Endothelial cell of umbilical vein (primary cell): ENCODE measurements around the gene ALOX15B. TPM values are rescaled to one million over a fixed set of nuclear protein-coding genes. Genes with fewer than 3 reads are reported as not detected.

Source experiments
- BruUV-seq: library from RNA; stranded (reverse); fragments of 400-500 nt; replicated peaks from 2 replicates; lab custom pipeline; 2021; lab: Mats Ljungman, UMichigan
- CTCF ChIA-PET: fragments of 300-600, 350-600 bp; sonication (Branson Sonifier 250); formaldehyde crosslinking; loops from one replicate; lab custom pipeline; 2021; ENCODE audit warnings: antibody characterized with exemption, inconsistent platforms; lab: Charles Lee
- POLR2A ChIA-PET: fragments of 300-600, 350-600 bp; sonication (Branson Sonifier 250); formaldehyde crosslinking; loops from one replicate; lab custom pipeline; 2021; ENCODE audit warnings: antibody characterized with exemption, inconsistent platforms; lab: Charles Lee
- DNase-seq: peaks from one replicate; pipeline ENCODE4 v3.0.0-alpha.2; 2011; ENCODE audit warnings: low read depth, low spot score
- FAIRE-seq: peaks from 2 replicates; lab custom pipeline; 2011; peaks lifted over from hg19 to GRCh38; lab: Jason Lieb, UNC
- H2AFZ ChIP-seq: 2 replicates; pipeline ENCODE4 v1.6.0; 2012; ENCODE audit warnings: low read depth, low read length, control low read depth, inconsistent platforms
- H3K27ac ChIP-seq: 2 replicates; pipeline ENCODE4 v1.5.1; 2011; ENCODE audit warnings: low read depth, mild to moderate bottlenecking, control low read depth, low read length, moderate library complexity; ENCODE audit not compliant: insufficient read depth
- H3K27me3 ChIP-seq, 2 experiments: 2 replicates each; pipeline versions ENCODE4 v1.6.0 to v1.6.1; 2011; ENCODE audit warnings: low read length in 2 of 2, mixed read lengths in 1 of 2; ENCODE audit not compliant: control insufficient read depth in 2 of 2, insufficient read depth in 2 of 2
- H3K36me3 ChIP-seq, 2 experiments: 2 replicates in 1 of 2; 3 replicates in 1 of 2; pipeline ENCODE4 v1.5.1; 2011; ENCODE audit warnings: low read length in 2 of 2, mild to moderate bottlenecking in 1 of 2, moderate library complexity in 1 of 2; ENCODE audit not compliant: control insufficient read depth in 2 of 2, insufficient read depth in 2 of 2; ENCODE audit errors: extremely low read depth in 1 of 2
- H3K4me1 ChIP-seq: 3 replicates; pipeline ENCODE4 v1.5.1; 2011; ENCODE audit warnings: mild to moderate bottlenecking, low read length; ENCODE audit not compliant: control insufficient read depth, insufficient read depth; ENCODE audit errors: extremely low read depth
- H3K4me2 ChIP-seq: 2 replicates; pipeline ENCODE4 v1.6.1; 2011; ENCODE audit warnings: low read length, control low read depth, mixed read lengths; ENCODE audit not compliant: insufficient read depth
- H3K4me3 ChIP-seq, 3 experiments: fragments of 200-600 bp in 1 of 3; sonication (generic), shearing (Covaris generic) in 1 of 3; replicated peaks in 1 of 3; 2 replicates each; pipeline ENCODE4 v1.5.1; 2011 to 2016; ENCODE audit warnings: control low read depth in 3 of 3, low read length in 3 of 3, mild to moderate bottlenecking in 2 of 3, inconsistent platforms in 1 of 3, low read depth in 1 of 3, moderate library complexity in 1 of 3; ENCODE audit not compliant: insufficient read depth in 1 of 3
- H3K79me2 ChIP-seq: 2 replicates; pipeline ENCODE4 v1.6.0; 2012; ENCODE audit warnings: low read length, inconsistent platforms; ENCODE audit not compliant: control insufficient read depth, insufficient read depth
- H3K9ac ChIP-seq: replicated peaks from 2 replicates; pipeline ENCODE3; 2011; ENCODE audit warnings: low read length, control low read depth; ENCODE audit not compliant: insufficient read depth; ENCODE audit errors: extremely low read depth
- H3K9me1 ChIP-seq: replicated peaks from 3 replicates; pipeline ENCODE4 v1.6.0; 2011; ENCODE audit warnings: mild to moderate bottlenecking, low read length; ENCODE audit not compliant: control insufficient read depth, insufficient read depth; ENCODE audit errors: extremely low read depth
- H3K9me3 ChIP-seq: replicated peaks from 2 replicates; pipeline ENCODE4 v1.5.1; 2012; ENCODE audit warnings: low read length, inconsistent platforms; ENCODE audit not compliant: control insufficient read depth, insufficient read depth
- H4K20me1 ChIP-seq: replicated peaks from 2 replicates; pipeline ENCODE3; 2011; ENCODE audit warnings: mild to moderate bottlenecking, low read length; ENCODE audit not compliant: control insufficient read depth, insufficient read depth; ENCODE audit errors: extremely low read depth
- EZH2 ChIP-seq: IDR thresholded peaks from 2 replicates; pipeline ENCODE4 v1.6.1; 2012; ENCODE audit warnings: borderline replicate concordance, low read depth, mild to moderate bottlenecking, moderate library complexity, low read length, inconsistent platforms; ENCODE audit not compliant: severe bottlenecking
- FOS ChIP-seq: IDR thresholded peaks from 2 replicates; pipeline ENCODE4 v1.6.1; 2011; ENCODE audit warnings: mild to moderate bottlenecking, low read length, moderate library complexity, borderline replicate concordance; ENCODE audit not compliant: insufficient read depth
- GATA2 ChIP-seq: IDR thresholded peaks from 2 replicates; pipeline ENCODE4 v1.7.0; 2011; ENCODE audit warnings: low read depth, mild to moderate bottlenecking, moderate library complexity, mixed read lengths, low read length; ENCODE audit not compliant: insufficient read length, insufficient read depth
- JUN ChIP-seq: IDR thresholded peaks from 2 replicates; pipeline ENCODE4 v1.6.1; 2011; ENCODE audit warnings: borderline replicate concordance, low read depth; ENCODE audit not compliant: insufficient read length, insufficient read depth
- MYC ChIP-seq: IDR thresholded peaks from one replicate; pipeline ENCODE4 v1.6.1; 2011; ENCODE audit warnings: mild to moderate bottlenecking, low read depth, low read length
- POLR2A ChIP-seq: IDR thresholded peaks from 2 replicates; pipeline ENCODE4 v1.6.1; 2012; ENCODE audit warnings: low read depth, mild to moderate bottlenecking, control low read depth, low read length
- POLR2AphosphoS5 ChIP-seq: IDR thresholded peaks from 2 replicates; pipeline ENCODE4 v1.6.1; 2012; ENCODE audit warnings: low read depth, mild to moderate bottlenecking, control low read depth, low read length, moderate library complexity; ENCODE audit not compliant: insufficient read depth
- dilution Hi-C: fragments of 300-500 bp; cut with MboI; formaldehyde crosslinking; loops from one replicate; pipeline ENCODE4 v1.15.0; 2019; ENCODE audit warnings: low sequenced_read_pairs; ENCODE audit not compliant: extremely low pct_ligation_motif_present
- intact Hi-C: fragments of 100-400 bp; cut with micrococcal nuclease; formaldehyde crosslinking; loops from one replicate; pipeline ENCODE4 v1.10.0; 2022
- polyA plus RNA-seq, 4 experiments: library from polyadenylated mRNA; depleted of rRNA in 3 of 4; stranded (reverse) in 3 of 4; unstranded in 1 of 4; fragments of >200 nt; gene quantifications; 2 replicates each; pipeline versions ENCODE4 v1.2.1 to v1.2.3, GENCODE V29; 2011 to 2012; ENCODE audit warnings: missing spikeins in 1 of 4
- total RNA-seq: library from RNA; stranded (reverse); gene quantifications from 2 replicates; pipeline ENCODE4 v1.2.3, GENCODE V29; 2021
- TF ChIP-seq, protein P1 (sequence below), 2 donors: IDR thresholded peaks; 1 replicate in 1 of 2; 2 replicates in 1 of 2; pipeline ENCODE4 v1.5.1; 2011; ENCODE audit warnings: low read length in 2 of 2, mild to moderate bottlenecking in 2 of 2, moderate library complexity in 2 of 2, control low read depth in 1 of 2, inconsistent platforms in 1 of 2, low read depth in 1 of 2; ENCODE audit not compliant: insufficient read depth in 1 of 2; ENCODE audit errors: extremely low read depth in 1 of 2
- TF ChIP-seq, protein P2 (sequence below): IDR thresholded peaks from 2 replicates; pipeline ENCODE4 v1.6.1; 2011; ENCODE audit not compliant: insufficient read depth, insufficient read length

The ALOX15B gene
- total and polyA plus RNA-seq, 2 donors (not counting 3 experiments of a cell fraction or from before 2014, with no cell fraction given) = not detected

DNA sequence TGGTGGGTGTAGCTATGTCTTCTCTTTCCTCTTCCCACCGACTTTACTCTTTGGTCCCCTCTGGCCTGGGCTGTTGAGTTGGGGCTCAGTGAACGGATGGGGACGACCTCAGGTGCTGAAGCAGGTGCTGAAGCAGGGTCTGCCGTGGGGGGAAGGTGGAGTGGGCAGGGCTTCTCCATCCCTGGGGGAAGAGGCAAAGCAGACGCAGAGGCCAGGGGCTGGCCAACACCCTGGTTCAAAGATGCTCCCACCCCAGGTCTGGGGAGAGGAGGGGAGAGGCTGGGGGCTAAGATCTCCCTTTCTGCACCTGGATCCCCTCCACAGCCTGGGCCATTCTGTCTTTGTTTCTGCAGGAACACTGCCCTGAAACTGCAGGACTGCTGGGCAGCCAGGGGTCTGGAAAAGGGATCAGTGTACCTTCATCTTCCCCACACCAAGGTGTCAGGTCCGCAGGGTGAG lies 25.7 kb downstream of the ALOX15B start:
- intact Hi-C loops = no loop called here
- CTCF ChIA-PET = interaction anchor here (11.0 kb wide), 1 partner anchor 11 kb away, joined by 158 read pairs; no protein-coding TSS in a partner anchor

More for the DNA sequence above, 25.7 kb downstream of the ALOX15B start:
- BruUV-seq = no TSS peak
- dilution Hi-C loops = no loop called here
- H2AFZ ChIP-seq = no peak overlapping the region
- H3K4me2 ChIP-seq = no peak overlapping the region
- peaks cover 44% of the 10 kb centered on the region in 2 experiments for H3K27me3 ChIP-seq
- H3K4me3 ChIP-seq = no peak overlapping the region
- TF ChIP-seq POLR2A (no peak), GATA2 (no peak), EZH2 (no peak), FOS (no peak), JUN (no peak), POLR2AphosphoS5 (no peak), MYC (no peak)
- TF ChIP-seq, protein P1, sequence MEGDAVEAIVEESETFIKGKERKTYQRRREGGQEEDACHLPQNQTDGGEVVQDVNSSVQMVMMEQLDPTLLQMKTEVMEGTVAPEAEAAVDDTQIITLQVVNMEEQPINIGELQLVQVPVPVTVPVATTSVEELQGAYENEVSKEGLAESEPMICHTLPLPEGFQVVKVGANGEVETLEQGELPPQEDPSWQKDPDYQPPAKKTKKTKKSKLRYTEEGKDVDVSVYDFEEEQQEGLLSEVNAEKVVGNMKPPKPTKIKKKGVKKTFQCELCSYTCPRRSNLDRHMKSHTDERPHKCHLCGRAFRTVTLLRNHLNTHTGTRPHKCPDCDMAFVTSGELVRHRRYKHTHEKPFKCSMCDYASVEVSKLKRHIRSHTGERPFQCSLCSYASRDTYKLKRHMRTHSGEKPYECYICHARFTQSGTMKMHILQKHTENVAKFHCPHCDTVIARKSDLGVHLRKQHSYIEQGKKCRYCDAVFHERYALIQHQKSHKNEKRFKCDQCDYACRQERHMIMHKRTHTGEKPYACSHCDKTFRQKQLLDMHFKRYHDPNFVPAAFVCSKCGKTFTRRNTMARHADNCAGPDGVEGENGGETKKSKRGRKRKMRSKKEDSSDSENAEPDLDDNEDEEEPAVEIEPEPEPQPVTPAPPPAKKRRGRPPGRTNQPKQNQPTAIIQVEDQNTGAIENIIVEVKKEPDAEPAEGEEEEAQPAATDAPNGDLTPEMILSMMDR (IDR thresholded peaks at IDR 0.05; ENCODE audit: extremely low read depth in 1 of 2, insufficient read depth in 1 of 2, low read depth in 1 of 2, low read length in 2 of 2) = no peak
- TF ChIP-seq, protein P2, sequence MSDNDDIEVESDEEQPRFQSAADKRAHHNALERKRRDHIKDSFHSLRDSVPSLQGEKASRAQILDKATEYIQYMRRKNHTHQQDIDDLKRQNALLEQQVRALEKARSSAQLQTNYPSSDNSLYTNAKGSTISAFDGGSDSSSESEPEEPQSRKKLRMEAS = no peak
- no peaks in the 10 kb centered on the region for H3K9me1 ChIP-seq
- no peak overlapping the region for H3K9ac ChIP-seq
- no peaks in the 10 kb centered on the region for H3K9me3 ChIP-seq
- no peaks in the 10 kb centered on the region for H4K20me1 ChIP-seq
- H3K36me3 ChIP-seq = no peaks in the 10 kb centered on the region
- POLR2A ChIA-PET = no interaction called here
- H3K27ac ChIP-seq = no peak overlapping the region
- no peaks in the 10 kb centered on the region for H3K79me2 ChIP-seq
- H3K4me1 ChIP-seq = peaks cover 8% of the 10 kb centered on the region
- DNase-seq (no peak), FAIRE-seq (no peak)
